Measurements from ENCODE around the gene DPYSL3.

Gene DPYSL3

DNA sequence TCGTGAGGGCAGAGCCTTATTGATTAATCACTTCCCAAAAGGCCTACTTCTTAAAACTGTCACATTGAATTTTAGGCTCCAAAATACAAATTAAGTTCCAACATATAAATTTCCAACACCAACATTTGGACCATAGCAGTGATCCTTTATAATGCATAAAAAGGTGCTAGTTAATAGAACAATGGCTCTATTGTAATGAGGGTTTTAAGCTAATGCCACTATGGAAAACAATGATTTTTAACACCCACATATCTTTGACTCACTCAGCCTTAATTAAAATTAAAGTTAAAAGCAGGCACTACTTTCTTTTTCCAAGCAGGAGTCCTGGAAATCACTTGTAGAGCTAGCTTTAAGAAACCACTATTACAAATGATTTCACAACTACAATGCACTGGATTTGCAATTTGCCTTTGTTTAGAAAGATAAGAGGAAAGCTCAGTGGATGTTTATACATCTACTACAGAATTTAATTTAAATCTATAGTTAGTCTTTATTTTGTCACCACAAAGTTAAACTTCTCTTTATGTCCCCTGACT is 41.8 kb downstream of the DPYSL3 start:
- no peak for DNase-seq

- no peak for DNase-seq
These were observed 43.4 kb downstream of the DPYSL3 start for GRCh38 chr5:147466360-147466980.

- no peak for DNase-seq
These were observed 44.1 kb downstream of the DPYSL3 start for GRCh38 chr5:147465747-147466146.

GRCh38 chr5:147464211-147464610 is 45.7 kb downstream of the DPYSL3 start:
- DNase-seq, result peak; percentile 52

DNA sequence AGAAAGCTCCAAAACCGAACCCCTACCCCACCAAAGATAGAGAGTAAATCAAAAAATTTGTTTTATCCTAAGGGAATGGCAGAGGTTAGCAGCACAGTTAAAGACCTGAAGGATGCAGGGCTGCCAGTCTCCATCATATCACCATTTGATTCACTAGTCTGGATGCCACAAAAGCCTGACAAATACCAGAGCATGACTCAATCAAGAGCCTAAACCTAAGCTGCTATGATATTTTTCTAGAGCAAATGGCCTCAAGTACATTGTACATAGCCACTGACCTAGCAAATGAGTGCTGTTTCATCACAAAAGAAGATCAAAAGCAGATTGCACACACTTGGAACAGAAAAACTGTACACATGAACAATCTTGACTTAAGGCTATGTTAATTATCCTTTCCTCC is 48.0 kb downstream of the DPYSL3 start:
- DNase-seq, result no peak

- no peak for DNase-seq
These were observed 49.5 kb downstream of the DPYSL3 start for GRCh38 chr5:147460380-147460779.

DNA sequence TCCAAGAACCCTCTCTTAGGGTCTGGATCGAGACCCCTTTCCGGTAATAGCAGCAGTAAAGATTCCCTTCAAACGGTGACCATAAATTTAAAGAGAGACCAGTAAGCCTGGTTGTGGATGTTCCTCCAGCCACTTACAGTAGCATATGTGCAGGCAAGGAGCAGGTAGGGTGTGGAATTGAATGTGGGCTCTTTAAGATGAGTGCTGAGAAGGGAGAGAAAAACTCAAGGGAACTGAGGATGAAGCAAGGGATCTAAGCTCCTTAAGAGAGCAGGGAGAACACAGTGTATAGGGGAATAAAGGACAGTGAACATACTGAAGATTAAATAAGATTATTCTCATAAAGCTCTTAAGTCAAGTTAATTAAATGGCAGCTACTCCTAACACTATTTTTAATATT is 51.3 kb downstream of the DPYSL3 start:
- no peak for DNase-seq

GRCh38 chr5:147455822-147456450 is 53.9 kb downstream of the DPYSL3 start:
- DNase-seq, result no peak

DNA sequence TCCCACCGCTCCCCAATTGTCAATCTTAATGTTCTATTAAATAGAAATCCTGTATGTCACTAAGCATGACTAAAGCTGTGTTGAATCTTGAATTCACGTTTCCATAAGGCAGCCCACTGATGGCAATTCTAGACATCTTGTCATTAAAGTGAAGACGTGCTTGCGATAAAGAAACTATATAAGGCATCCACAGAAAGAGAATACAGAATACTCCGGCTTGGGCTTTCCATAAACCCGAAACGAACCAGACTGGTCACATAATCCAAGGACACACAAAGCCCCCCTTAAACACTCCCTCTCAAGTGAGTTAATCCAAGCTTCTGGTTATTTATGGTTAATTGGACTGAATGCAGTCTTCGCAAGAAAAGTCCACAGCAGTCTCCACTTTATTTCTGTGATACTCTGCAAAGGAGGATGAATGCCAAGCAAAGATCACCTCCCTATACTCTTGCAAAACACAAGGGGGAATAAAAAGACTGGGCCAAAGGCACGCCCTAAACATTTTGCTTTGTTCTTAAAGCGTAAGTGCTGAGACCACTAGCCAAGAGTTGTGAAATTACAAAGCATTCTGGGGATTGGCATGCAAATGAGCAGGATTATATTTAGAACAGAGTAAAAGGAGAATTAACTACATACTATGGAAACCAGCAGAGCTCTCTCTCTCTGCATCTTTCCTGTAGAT is 54.7 kb downstream of the DPYSL3 start:
- DNase-seq, result no peak

GRCh38 chr5:147453875-147454814 is 55.7 kb downstream of the DPYSL3 start:
- DNase-seq, result peak; percentile 81

DNA sequence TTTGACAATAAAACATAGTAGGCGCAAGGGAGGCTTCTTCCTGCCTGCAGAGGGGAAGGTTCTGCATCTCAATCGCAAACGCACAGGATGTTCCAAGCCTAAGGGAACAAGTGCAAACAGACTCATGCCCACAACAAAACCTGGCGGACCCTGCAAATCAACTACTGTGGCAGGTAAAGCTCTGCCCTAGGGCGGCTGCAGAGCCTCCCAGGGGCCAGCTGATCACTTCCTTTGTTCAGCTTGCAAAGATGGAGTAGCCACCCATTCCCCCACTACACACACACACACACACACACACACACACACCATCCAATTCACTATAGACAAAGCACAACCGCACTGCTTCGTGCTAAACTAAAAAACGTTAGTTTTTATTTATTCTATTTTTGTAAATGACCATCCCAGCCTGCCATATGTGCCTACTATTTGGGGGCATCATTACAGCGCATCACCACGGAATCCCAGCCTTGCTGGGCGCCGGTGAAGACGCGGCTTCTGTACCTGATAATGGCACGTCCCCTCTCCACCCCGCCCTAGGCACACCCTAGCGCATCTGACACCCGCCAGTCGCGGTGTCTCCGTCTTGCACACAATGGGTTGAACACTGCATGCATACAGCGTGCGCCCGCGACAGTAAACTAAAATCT is 57.6 kb downstream of the DPYSL3 start:
- peak; percentile 26 for DNase-seq

DNA sequence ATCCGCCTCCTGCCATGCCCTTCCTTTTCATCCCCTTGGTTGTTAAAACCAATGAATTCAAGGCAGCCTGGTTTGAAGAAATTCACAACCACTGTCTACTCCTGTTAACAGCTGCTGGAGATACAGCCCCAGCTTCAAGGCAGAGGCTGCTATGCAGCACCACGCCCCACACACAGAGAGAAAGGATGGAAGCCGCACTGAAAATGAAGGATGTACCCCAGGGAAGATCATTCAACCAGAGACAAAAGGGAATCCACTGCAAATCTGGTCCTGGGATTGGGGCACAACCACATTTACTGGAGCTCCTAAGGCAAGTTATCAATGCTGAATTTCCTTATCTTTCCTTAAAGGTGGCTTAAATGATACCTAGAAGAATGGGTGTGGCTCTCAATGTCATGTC is 58.7 kb downstream of the DPYSL3 start:
- no peak for DNase-seq

- DNase-seq, result no peak
These were observed 59.3 kb downstream of the DPYSL3 start for GRCh38 chr5:147450606-147451005.

DNA sequence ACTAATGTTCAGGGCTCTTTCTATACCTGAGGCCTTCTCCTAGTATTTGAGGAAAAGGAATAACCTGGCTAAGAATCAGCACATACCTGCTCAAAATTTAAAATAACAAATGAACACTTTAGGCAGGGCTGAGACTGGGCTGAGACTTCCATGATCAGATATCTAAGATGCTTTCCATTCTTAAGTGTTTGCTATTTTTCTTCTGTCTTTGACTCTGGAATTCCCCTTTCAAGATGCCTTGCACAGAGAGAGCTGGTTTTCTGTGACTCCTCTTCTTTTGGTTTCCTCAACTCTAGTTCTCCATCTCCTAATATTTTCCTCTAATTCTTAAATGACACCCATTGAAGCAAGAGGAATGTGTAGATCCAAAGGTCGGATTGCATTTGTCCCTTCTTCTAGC is 61.1 kb downstream of the DPYSL3 start:
- DNase-seq, result no peak

- DNase-seq, result no peak
These were observed 63.3 kb downstream of the DPYSL3 start for GRCh38 chr5:147446523-147446922.

DNA sequence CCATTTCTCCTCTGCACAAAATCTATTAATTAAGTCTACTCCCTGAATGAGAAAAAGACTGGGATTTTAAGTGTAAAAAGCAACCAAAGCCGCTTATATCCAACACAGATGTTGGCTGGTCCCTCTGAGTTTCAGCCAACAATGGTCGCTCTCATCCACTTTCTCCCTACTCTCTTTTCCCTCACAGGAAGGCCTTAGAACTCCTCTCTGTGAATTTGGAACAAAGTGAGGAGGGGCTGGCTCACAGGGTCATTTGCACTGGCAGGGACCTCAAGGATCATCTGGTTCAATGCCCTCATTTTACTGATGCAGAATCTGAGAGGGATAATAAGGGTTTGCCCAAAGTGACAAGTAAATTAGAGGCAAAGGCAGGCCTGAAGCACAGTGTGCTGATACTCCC is 64.0 kb downstream of the DPYSL3 start:
- no peak for DNase-seq

GRCh38 chr5:147445090-147445489 is 64.8 kb downstream of the DPYSL3 start:
- DNase-seq, result no peak

- DNase-seq, result no peak
These were observed 67.6 kb downstream of the DPYSL3 start for GRCh38 chr5:147442224-147442623.

- DNase-seq, result no peak
These were observed 68.6 kb downstream of the DPYSL3 start for GRCh38 chr5:147441191-147441695.

- DNase-seq, result no peak
These were observed 70.6 kb downstream of the DPYSL3 start for GRCh38 chr5:147439254-147439653.

- DNase-seq, result no peak
These were observed 72.7 kb downstream of the DPYSL3 start for GRCh38 chr5:147437161-147437596.

GRCh38 chr5:147436596-147436995 is 73.3 kb downstream of the DPYSL3 start:
- no peak for DNase-seq

Measured in kidney glomerular epithelial cell (primary cell).